ENCODE measurements around the gene KIF21A. TPM values are rescaled to one million over a fixed set of nuclear protein-coding genes. Genes with fewer than 3 reads are reported as not detected.

The KIF21A gene
- total and polyA plus RNA-seq, 2 donors (not counting 3 experiments of a cell fraction or from before 2014, with no cell fraction given): 1.8 to 10.1 TPM

DNA sequence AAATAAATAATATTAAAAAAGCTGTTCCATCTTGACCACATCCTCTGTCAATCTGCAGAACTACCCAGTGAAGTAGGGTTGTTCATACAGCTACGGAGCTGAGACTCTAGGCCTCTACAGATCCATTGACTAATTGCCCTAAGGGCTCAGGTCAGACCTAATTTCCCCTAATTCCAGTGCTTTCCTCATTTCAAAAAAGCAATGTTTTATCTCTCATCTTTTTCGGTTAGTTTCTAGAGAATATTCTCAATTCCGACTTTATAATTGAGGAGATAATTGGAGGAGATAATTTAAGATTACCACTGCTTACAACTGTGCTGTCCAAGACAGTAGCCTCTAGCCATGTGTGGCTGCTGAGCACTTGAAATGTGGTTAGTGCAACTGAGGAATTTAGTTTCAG, 167.1 kb downstream of the KIF21A start:
- dilution Hi-C loops (cut with MboI; ENCODE audit: extremely low pct_ligation_motif_present, low sequenced_read_pairs): no loop called here
- no peaks in the 10 kb centered on the region for H3K36me3 ChIP-seq (ENCODE audit: control insufficient read depth in 2 of 2, extremely low read depth in 1 of 2, insufficient read depth in 2 of 2, low read length in 2 of 2)
- no peak overlapping the region for H3K27ac ChIP-seq (ENCODE audit: insufficient read depth, low read depth, low read length)
- no peaks in the 10 kb centered on the region for H4K20me1 ChIP-seq (replicated peaks; ENCODE audit: control insufficient read depth, extremely low read depth, insufficient read depth, low read length)
- H3K9me1 ChIP-seq (replicated peaks; ENCODE audit: control insufficient read depth, extremely low read depth, insufficient read depth, low read length): no peaks in the 10 kb centered on the region
- no peaks in the 10 kb centered on the region for H3K4me1 ChIP-seq (ENCODE audit: control insufficient read depth, extremely low read depth, insufficient read depth, low read length)
- TF ChIP-seq, protein P1, sequence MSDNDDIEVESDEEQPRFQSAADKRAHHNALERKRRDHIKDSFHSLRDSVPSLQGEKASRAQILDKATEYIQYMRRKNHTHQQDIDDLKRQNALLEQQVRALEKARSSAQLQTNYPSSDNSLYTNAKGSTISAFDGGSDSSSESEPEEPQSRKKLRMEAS (IDR thresholded peaks at IDR 0.05; ENCODE audit: insufficient read depth, insufficient read length): no peak
- TF ChIP-seq EZH2 (IDR thresholded peaks at IDR 0.05; ENCODE audit: borderline replicate concordance, low read depth, low read length, severe bottlenecking): no peak
- no peak for TF ChIP-seq MYC (IDR thresholded peaks at IDR 0.05; ENCODE audit: low read depth, low read length)
- TF ChIP-seq POLR2AphosphoS5 (IDR thresholded peaks at IDR 0.05; ENCODE audit: insufficient read depth, low read depth, low read length): no peak
- no peak for TF ChIP-seq GATA2 (IDR thresholded peaks at IDR 0.05; ENCODE audit: insufficient read depth, insufficient read length, low read depth, low read length)
- no peak for TF ChIP-seq POLR2A (IDR thresholded peaks at IDR 0.05; ENCODE audit: low read depth, low read length)
- no peak for TF ChIP-seq JUN (IDR thresholded peaks at IDR 0.05; ENCODE audit: borderline replicate concordance, insufficient read depth, insufficient read length, low read depth)
- TF ChIP-seq, protein P2, sequence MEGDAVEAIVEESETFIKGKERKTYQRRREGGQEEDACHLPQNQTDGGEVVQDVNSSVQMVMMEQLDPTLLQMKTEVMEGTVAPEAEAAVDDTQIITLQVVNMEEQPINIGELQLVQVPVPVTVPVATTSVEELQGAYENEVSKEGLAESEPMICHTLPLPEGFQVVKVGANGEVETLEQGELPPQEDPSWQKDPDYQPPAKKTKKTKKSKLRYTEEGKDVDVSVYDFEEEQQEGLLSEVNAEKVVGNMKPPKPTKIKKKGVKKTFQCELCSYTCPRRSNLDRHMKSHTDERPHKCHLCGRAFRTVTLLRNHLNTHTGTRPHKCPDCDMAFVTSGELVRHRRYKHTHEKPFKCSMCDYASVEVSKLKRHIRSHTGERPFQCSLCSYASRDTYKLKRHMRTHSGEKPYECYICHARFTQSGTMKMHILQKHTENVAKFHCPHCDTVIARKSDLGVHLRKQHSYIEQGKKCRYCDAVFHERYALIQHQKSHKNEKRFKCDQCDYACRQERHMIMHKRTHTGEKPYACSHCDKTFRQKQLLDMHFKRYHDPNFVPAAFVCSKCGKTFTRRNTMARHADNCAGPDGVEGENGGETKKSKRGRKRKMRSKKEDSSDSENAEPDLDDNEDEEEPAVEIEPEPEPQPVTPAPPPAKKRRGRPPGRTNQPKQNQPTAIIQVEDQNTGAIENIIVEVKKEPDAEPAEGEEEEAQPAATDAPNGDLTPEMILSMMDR (IDR thresholded peaks at IDR 0.05; ENCODE audit: extremely low read depth in 1 of 2, insufficient read depth in 1 of 2, low read depth in 1 of 2, low read length in 2 of 2): no peak
- TF ChIP-seq FOS (IDR thresholded peaks at IDR 0.05; ENCODE audit: borderline replicate concordance, insufficient read depth, low read length): no peak
- H3K4me2 ChIP-seq (ENCODE audit: insufficient read depth, low read length): no peak overlapping the region
- H3K79me2 ChIP-seq (ENCODE audit: control insufficient read depth, insufficient read depth, low read length): no peaks in the 10 kb centered on the region
- DNase-seq (ENCODE audit: low read depth, low spot score) (no peak), FAIRE-seq (no peak)
- BruUV-seq (replicated peaks): no TSS peak
- H2AFZ ChIP-seq (ENCODE audit: low read depth, low read length): no peak overlapping the region
- intact Hi-C loops (cut with micrococcal nuclease): no loop called here
- ChIA-PET POLR2A (no interaction called here), CTCF (interaction anchor here (1.1 to 2.0 kb wide), 4 partner anchors 172 to 948 kb away, joined by 3 to 14 read pairs (median 4); no protein-coding TSS in a partner anchor)
- H3K4me3 ChIP-seq (replicated peaks in 1 of 3; ENCODE audit: insufficient read depth in 1 of 3, low read depth in 1 of 3, low read length in 3 of 3): no peak overlapping the region
- peaks cover 6 to 7% of the 10 kb centered on the region in 2 experiments for H3K27me3 ChIP-seq (ENCODE audit: control insufficient read depth in 2 of 2, insufficient read depth in 2 of 2, low read length in 2 of 2)
- no peaks in the 10 kb centered on the region for H3K9me3 ChIP-seq (replicated peaks; ENCODE audit: control insufficient read depth, insufficient read depth, low read length)
- H3K9ac ChIP-seq (replicated peaks; ENCODE audit: extremely low read depth, insufficient read depth, low read length): no peak overlapping the region

Data from endothelial cell of umbilical vein (primary cell).